ENCODE measurements around the gene PPFIA4.

DNA sequence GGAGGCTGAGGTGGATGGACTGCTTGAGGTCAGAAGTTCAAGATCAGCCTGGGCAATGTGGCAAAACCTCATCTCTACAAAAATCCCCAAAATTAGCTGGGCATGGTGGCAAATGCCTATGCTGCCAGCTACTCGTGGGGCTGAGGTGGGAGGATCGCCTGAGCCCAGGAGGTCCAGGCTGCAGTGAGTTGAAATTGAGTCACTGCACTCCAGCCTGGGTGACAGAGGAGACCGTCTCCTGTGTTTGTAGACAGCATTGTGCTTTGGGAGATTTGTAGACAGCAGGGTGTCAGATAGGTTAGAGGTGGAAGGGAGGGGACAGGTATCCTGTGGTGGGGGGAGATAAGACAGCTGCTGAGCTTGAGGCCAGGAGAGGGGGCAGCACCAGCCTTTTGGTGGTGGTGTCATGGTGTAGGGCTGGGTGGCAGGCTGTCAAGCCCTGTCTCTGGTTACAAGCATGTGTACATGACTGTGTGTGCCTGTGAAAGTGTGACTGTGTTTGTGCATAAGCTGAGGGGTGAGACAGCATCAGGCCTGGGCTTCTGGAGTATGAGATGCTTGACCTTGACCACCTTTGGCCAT is 15.2 kb downstream of the PPFIA4 start:
- no peak for TF ChIP-seq POLR2A (IDR thresholded peaks at IDR 0.05)
- TF ChIP-seq EP300 (IDR thresholded peaks at IDR 0.05): no peak
- TF ChIP-seq, protein P1, sequence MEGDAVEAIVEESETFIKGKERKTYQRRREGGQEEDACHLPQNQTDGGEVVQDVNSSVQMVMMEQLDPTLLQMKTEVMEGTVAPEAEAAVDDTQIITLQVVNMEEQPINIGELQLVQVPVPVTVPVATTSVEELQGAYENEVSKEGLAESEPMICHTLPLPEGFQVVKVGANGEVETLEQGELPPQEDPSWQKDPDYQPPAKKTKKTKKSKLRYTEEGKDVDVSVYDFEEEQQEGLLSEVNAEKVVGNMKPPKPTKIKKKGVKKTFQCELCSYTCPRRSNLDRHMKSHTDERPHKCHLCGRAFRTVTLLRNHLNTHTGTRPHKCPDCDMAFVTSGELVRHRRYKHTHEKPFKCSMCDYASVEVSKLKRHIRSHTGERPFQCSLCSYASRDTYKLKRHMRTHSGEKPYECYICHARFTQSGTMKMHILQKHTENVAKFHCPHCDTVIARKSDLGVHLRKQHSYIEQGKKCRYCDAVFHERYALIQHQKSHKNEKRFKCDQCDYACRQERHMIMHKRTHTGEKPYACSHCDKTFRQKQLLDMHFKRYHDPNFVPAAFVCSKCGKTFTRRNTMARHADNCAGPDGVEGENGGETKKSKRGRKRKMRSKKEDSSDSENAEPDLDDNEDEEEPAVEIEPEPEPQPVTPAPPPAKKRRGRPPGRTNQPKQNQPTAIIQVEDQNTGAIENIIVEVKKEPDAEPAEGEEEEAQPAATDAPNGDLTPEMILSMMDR (IDR thresholded peaks at IDR 0.05): no peak
